ENCODE data around the gene MCC.
A peak's percentile ranks its signal among the peaks of the same experiment; 100 is the strongest.
"Not testable (repeated sequence)": the region's sequence is repeated elsewhere in the genome, so short reads cannot be mapped to it uniquely, and the experiment has no call there.

Gene MCC

GRCh38 chr5:113405530-113405929 is 82.7 kb downstream of the MCC start:
- no peak for DNase-seq

DNA sequence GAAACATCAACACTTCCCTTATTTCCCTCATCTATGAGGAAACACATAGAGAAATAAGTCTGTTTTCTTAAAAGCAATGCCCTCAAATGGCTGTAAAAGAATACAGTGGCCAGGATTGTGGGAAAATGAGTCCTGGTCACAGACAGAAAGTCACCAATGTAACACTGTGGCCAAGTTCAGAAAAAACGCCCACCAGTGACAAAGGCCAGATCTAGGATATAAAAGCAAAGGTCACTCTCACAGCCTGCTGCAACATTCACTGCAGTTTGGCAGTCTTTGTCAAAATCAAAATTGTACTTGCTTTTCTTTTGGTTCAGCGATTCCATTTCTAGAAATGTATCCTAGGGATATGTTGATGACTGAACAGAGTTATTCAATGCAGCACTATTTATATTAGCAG is 84.0 kb downstream of the MCC start:
- no peak for DNase-seq

DNA sequence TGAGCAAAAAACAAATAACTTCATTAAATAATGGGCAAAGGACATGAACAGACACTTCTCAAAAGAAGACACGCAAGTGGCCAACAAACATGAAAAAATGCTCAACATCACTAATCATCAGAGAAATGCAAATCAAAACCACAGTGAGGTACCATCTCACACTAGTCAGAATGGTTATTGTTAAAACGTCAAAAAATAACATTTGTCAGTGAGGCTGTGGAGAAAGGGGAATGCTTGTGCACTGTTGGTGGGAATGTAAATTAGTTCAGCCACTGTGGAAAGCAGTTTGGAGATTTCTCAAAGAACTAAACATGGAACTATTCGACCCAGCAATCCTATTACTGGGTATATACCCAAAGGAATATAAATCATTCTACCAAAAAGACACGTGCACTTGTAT is 90.3 kb downstream of the MCC start:
- not testable (repeated sequence) for DNase-seq

- DNase-seq: no peak
Observed at GRCh38 chr5:113397046-113397445, 91.2 kb downstream of the MCC start.

- DNase-seq: no peak
Observed at GRCh38 chr5:113394658-113395057, 93.6 kb downstream of the MCC start.

GRCh38 chr5:113390224-113390623 is 98.0 kb downstream of the MCC start:
- DNase-seq: no peak

GRCh38 chr5:113389116-113389515 is 99.1 kb downstream of the MCC start:
- no peak for DNase-seq

- DNase-seq: no peak
Observed at GRCh38 chr5:113387844-113388243, 100.4 kb downstream of the MCC start.

DNA sequence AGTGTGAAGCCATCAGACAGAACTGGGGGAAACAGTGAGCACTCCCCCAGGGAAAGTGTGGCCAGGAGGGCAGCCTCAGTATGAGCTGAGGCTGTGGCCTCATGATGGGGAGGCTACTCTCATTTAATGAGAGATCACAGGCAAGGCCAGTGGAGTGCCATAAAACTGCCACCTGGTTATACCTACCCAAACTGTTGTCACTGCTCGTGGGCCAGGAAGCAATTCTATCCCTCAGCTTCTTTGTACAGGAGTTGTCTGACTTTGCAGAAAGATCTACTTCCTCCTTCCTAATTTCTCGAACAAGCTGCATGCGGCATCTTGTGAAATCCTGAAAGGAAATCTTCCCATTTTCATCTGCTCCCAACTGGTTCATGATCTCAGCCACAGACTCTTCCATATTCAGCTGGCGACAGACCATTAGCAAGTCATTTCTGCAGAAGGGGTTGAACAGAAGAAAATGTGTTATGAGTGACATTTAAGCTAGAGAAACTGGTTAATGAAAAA is 103.4 kb downstream of the MCC start:
- DNase-seq: no peak

DNA sequence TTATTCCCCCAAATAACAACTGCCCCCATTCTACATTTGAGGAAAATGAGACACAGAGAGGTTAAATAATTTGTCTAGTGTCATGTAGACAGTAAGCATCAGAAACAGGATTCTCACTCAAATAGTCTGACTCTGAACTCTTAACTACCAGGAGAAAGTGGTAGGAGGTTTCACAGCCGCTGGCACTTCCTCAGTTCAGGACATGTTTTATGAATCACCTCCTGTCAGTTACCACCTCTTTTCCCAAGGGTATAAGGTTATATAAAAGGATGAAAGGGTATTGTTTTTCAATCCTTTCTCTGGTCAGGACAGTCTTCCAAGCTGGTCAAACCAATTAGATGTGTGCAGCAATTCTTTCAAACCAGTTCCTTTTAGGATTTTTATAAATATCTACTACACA is 105.5 kb downstream of the MCC start:
- DNase-seq: no peak

GRCh38 chr5:113381791-113382190 is 106.5 kb downstream of the MCC start:
- DNase-seq: no peak

DNA sequence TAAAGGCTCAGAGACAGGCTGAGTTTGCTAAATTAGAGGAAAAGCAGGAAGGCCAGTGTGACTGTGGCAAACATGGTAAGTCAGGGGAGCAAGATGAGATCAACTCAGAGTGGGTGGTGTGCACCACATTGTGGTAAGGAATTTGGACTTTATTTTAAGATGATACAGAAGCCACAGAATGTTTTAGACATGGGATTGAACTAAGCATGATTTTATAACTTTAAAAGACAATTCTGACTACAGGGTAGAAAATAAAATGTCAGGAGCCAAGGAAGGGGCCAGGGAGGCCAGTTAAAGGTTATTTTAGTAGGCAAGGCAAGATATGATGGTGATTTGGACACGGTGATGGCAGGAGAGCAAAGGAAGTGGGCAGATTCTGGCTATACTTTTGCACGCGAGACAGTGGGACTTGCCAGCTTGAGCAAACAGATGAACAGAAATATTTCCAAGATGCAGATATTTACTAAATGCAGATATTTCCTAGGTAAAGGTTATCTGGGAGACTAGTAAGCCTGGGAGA is 107.4 kb downstream of the MCC start:
- no peak for DNase-seq

- DNase-seq: no peak
Observed at GRCh38 chr5:113379936-113380806, 108.1 kb downstream of the MCC start.

GRCh38 chr5:113378959-113379541 is 109.2 kb downstream of the MCC start:
- DNase-seq: peak; percentile 60

DNA sequence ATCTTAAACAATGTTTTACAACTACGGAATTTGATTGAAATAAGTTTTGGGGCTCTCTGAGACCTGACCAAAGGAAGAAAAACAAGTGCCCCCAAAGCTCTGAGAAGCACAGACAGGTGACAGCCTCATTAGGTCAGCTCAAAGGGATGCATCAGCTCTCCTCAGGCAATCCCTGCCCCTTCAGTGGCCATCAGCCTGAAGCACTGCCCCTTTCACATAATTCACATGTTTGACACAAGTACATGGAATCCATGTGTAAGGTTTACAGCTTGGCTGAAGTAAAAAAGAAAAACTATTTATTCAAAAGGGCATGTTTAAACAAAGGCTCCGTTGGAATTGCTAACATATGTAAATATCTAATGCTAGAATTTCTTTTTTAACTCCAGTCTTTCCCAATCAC is 109.7 kb downstream of the MCC start:
- DNase-seq: no peak

DNA sequence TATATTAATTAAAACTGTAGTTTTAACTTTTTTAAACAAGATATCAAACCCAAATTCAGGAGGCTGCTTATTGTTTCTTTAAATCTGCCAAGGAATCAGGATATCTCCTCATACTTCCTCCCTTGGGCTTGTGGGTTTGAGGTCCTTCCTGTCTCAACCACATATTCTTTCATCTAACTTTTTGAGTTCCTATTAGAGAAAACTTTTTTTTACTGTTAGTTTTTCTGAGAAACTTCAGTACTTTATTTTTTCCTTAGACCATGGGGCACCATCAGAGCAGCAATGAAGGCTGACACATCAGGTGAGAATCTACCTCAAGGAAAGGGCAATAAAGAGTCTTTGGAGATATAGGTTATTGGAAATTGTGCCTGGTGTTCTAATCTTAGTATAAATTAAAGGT is 110.2 kb downstream of the MCC start:
- peak; percentile 42 for DNase-seq

- DNase-seq: no peak
Observed at GRCh38 chr5:113376640-113377039, 111.6 kb downstream of the MCC start.

DNA sequence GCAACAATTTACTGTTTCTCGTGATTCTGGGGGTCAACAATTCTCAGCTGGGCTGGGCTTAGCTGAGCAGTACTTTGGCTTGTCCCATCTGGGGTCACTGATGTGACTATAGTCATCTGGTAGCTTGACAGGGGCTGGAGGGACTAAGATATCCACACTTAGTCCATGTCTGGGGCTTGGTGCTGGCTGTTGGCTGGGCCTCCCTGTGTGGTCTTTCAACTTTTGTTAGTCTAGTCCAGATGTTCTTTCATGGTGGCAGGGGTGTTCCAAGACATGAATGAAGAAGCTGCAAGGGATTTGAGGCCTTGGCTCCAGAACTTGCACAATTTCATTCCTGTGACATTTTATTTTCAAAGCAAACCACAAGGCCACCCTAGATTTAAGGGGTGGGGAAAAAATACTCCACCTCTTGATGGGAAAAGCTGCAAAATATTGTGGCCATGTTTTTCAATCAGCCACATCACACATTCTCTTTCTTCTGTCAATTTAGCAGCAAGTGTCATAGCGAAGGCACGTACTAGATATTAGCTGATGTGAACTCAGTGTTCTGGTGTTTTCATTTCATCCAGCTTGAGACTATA is 112.7 kb downstream of the MCC start:
- no peak for DNase-seq

DNA sequence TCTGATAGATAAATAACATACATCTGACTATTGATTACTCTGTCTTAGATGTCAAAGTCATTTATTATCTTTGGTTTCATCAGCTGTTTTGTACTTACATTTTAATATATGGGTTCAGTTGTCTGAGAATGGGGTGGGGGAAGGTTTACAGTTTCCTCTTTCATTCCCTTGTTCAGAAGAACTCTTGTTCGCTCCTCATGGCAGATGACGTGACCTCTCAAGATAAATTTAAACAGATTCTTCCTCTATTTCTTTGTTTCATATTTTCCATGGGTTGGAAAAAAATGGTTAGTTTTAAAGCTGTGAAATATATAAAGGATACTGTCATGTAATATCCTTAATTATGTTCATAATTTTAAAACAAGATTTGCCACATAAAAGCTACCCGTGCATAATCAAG is 114.8 kb downstream of the MCC start:
- DNase-seq: no peak

DNA sequence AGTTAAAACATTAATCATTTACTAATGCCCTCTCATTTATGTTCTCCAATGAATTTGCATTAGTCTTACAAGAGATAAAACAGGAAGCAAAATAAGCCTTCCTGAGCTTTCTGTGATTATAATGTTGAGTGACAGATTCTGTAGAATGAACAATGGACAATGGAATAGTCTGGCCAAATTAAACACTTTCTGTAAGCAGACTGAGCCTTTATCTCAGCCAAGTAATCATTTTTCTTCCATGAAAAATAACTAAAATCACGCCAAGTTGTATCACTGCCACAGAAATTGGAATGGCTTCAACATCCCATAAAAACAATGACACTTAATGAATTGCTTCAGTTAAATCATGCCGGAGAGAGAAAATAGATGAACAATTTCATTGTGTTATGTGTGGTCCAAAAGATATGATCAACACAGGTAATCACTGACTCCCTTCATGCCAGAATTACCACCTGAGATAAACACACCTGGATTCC is 116.5 kb downstream of the MCC start:
- DNase-seq: no peak

DNA sequence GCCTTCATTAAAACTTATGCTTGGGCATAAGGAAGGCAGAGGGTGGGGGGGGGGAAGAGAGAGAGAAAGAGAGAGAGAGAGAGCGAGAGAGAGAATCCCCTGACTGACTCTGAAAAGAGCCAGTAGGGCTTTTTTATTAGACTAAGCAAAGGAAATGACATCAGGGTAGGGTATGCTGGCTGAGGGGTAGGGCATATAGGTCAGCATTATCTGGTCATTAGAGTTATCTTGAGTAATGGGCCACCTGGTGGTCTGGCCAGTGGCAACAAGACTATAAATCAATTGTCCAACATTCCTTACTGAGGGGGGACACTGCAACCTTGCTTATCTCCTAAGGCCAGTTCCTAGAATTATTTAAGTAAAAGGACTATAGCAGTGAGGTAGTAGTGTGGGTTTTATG is 120.7 kb downstream of the MCC start:
- DNase-seq: no peak

GRCh38 chr5:113364466-113364865 is 123.8 kb downstream of the MCC start:
- no peak for DNase-seq

DNA sequence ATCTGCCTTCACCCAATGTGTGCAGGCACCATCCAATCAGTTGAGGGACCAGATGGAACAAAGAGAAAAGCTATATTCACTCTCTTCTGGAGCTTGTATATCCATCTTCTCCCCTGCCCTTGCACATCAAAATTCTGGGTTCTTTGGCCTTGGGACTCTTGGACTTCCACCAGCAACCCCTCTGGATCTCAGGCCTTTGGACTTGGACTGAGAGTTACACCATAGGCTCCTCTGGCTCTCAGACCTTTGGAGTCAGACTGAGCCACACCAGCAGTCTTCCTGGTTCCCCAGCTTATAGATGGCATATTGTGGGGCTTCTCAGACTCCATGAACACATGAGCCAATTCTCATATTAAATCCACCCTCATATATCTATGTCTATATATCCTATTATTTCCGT is 126.6 kb downstream of the MCC start:
- no peak for DNase-seq

GRCh38 chr5:113359419-113359818 is 128.8 kb downstream of the MCC start:
- DNase-seq: no peak

Data from CD4-positive, alpha-beta T cell treated with Interleukin-4 for 4 hours (primary cell).